SK-N-SH (cell line): Measurements from ENCODE around the gene FGG. TPM values are rescaled to one million over a fixed set of nuclear protein-coding genes. Genes with fewer than 3 reads are reported as not detected.
"Not testable (repeated sequence)": the region's sequence is repeated elsewhere in the genome, so short reads cannot be mapped to it uniquely, and the experiment has no call there.

Experiments used
- CTCF ChIA-PET: fragments of 300-600, 350-600 bp; formaldehyde crosslinking; extraction: SDS; loops from one replicate; lab custom pipeline; 2021; lab: Yijun Ruan, JAX
- POLR2A ChIA-PET: fragments of 350-600 bp; sonication (Branson Sonifier 250); formaldehyde crosslinking; extraction: SDS; loops from one replicate; lab custom pipeline; 2020; ENCODE audit warnings: antibody characterized with exemption, inconsistent platforms; lab: Yijun Ruan, JAX
- DNase-seq: peaks from one replicate; pipeline ENCODE4 v3.0.0; 2012
- H2AFZ ChIP-seq: fragments of 200-600 bp; sonication (generic); 2 replicates; pipeline ENCODE4 v1.8.1; 2016; ENCODE audit warnings: antibody characterized with exemption, mild to moderate bottlenecking, low read depth
- H3F3A ChIP-seq: fragments of 200-600 bp; sonication (generic); replicated peaks from 2 replicates; pipeline ENCODE3; 2016; ENCODE audit warnings: antibody characterized with exemption, mild to moderate bottlenecking; ENCODE audit not compliant: insufficient read depth
- H3K27ac ChIP-seq, 2 experiments: fragments of 200-500 bp in 1 of 2; fragments of 200-600 bp in 1 of 2; sonication (Bioruptor generic) in 1 of 2; sonication (generic), shearing (Covaris generic) in 1 of 2; 2 replicates each; pipeline versions ENCODE4 v1.5.1 to v1.6.1; 2014 to 2016; ENCODE audit warnings: low read depth in 2 of 2, inconsistent platforms in 1 of 2, low read length in 1 of 2, mild to moderate bottlenecking in 1 of 2, mixed read lengths in 1 of 2
- H3K27me3 ChIP-seq: fragments of 200-600 bp; sonication (generic), shearing (Covaris generic); 2 replicates; pipeline ENCODE4 v1.6.1; 2016; ENCODE audit warnings: mixed run types; ENCODE audit not compliant: insufficient read depth
- H3K36me3 ChIP-seq, 2 experiments: fragments of 200-500 bp in 1 of 2; fragments of 200-600 bp in 1 of 2; sonication (Bioruptor generic) in 1 of 2; sonication (generic) in 1 of 2; replicated peaks in 1 of 2; 2 replicates each; pipeline versions ENCODE3 to v1.5.1; 2014 to 2016; ENCODE audit warnings: low read length in 1 of 2, mild to moderate bottlenecking in 1 of 2; ENCODE audit not compliant: insufficient read depth in 2 of 2, control insufficient read depth in 1 of 2
- H3K4me1 ChIP-seq, 2 experiments: fragments of 200-500 bp in 1 of 2; fragments of 200-600 bp in 1 of 2; sonication (Bioruptor generic) in 1 of 2; sonication (generic), shearing (Covaris generic) in 1 of 2; 2 replicates each; pipeline versions ENCODE4 v1.5.1 to v1.6.1; 2014 to 2016; ENCODE audit warnings: low read depth in 1 of 2, low read length in 1 of 2, mixed run types in 1 of 2; ENCODE audit not compliant: insufficient read depth in 2 of 2, control insufficient read depth in 1 of 2
- H3K4me2 ChIP-seq: fragments of 200-600 bp; sonication (generic), shearing (Covaris generic); 2 replicates; pipeline ENCODE4 v1.6.1; 2017; ENCODE audit warnings: mixed run types
- H3K4me3 ChIP-seq, 2 experiments: fragments of 200-500 bp in 1 of 2; fragments of 200-600 bp in 1 of 2; sonication (Bioruptor generic) in 1 of 2; sonication (generic), shearing (Covaris generic) in 1 of 2; 2 replicates each; pipeline versions ENCODE4 v1.5.1 to v1.8.1; 2014 to 2016; ENCODE audit warnings: low read depth in 2 of 2, inconsistent platforms in 1 of 2, low read length in 1 of 2, mild to moderate bottlenecking in 1 of 2, mixed read lengths in 1 of 2, moderate library complexity in 1 of 2
- H3K79me2 ChIP-seq: fragments of 200-600 bp; sonication (generic); 2 replicates; pipeline ENCODE4 v1.8.1; 2017; ENCODE audit warnings: mild to moderate bottlenecking; ENCODE audit not compliant: insufficient read depth
- H3K9ac ChIP-seq: fragments of 200-600 bp; sonication (generic); 2 replicates; pipeline ENCODE4 v1.6.1; 2017; ENCODE audit warnings: mixed run types
- H3K9me2 ChIP-seq: fragments of 200-600 bp; sonication (generic); 2 replicates; pipeline ENCODE4 v1.6.1; 2017; ENCODE audit warnings: mixed run types
- H3K9me3 ChIP-seq: fragments of 200-600 bp; sonication (generic); 2 replicates; pipeline ENCODE4 v1.6.1; 2017; ENCODE audit warnings: mixed run types, mild to moderate bottlenecking, moderate library complexity
- H4K20me1 ChIP-seq: fragments of 200-600 bp; sonication (generic); 2 replicates; pipeline ENCODE4 v1.6.1; 2017; ENCODE audit warnings: mild to moderate bottlenecking, mixed run types; ENCODE audit not compliant: insufficient read depth
- CHD2 ChIP-seq: fragments of 150-350 bp; IDR thresholded peaks from 2 replicates; pipeline ENCODE4 v1.6.1; 2018; ENCODE audit warnings: low read length; ENCODE audit not compliant: partially characterized antibody
- ELF1 ChIP-seq: IDR thresholded peaks from 2 replicates; pipeline ENCODE4 v1.4.0; 2012
- FOSL2 ChIP-seq: IDR thresholded peaks from 2 replicates; pipeline ENCODE4 v1.4.0; 2012; ENCODE audit warnings: low read depth, mild to moderate bottlenecking, moderate library complexity, borderline replicate concordance
- IRF3 ChIP-seq: fragments of 150-350 bp; IDR thresholded peaks from 2 replicates; pipeline ENCODE4 v1.6.1; 2016; ENCODE audit warnings: mild to moderate bottlenecking, low read depth, low read length
- JUND ChIP-seq: IDR thresholded peaks from 2 replicates; pipeline ENCODE4 v1.4.0; 2012
- RAD21 ChIP-seq: IDR thresholded peaks from 2 replicates; pipeline ENCODE4 v1.6.1; 2012; ENCODE audit warnings: mild to moderate bottlenecking, low read length
- RFX5 ChIP-seq: IDR thresholded peaks from 2 replicates; pipeline ENCODE4 v1.6.1; 2012; ENCODE audit warnings: mild to moderate bottlenecking, improper control_type of control experiment, low read length
- TAF1 ChIP-seq: IDR thresholded peaks from 2 replicates; pipeline ENCODE4 v1.6.1; 2012; ENCODE audit warnings: low read depth, mild to moderate bottlenecking, low read length, moderate library complexity, borderline replicate concordance
- TCF12 ChIP-seq: IDR thresholded peaks from 2 replicates; pipeline ENCODE4 v1.4.0; 2012
- TEAD4 ChIP-seq: IDR thresholded peaks from 2 replicates; pipeline ENCODE4 v1.4.0; 2012; ENCODE audit warnings: mild to moderate bottlenecking, borderline replicate concordance; ENCODE audit not compliant: insufficient read depth
- USF2 ChIP-seq: fragments of 150-350 bp; IDR thresholded peaks from 2 replicates; pipeline ENCODE4 v1.6.1; 2017; ENCODE audit warnings: antibody characterized with exemption, low read length, low read depth, borderline replicate concordance
- WGBS: methylation state at CpG from one replicate; pipeline ENCODE4 v1.1.6; 2017; ENCODE audit warnings: low lambda C conversion rate; 5-methylcytosine and 5-hydroxymethylcytosine counted together
- polyA plus RNA-seq, 3 experiments: library from polyadenylated mRNA; depleted of rRNA; stranded (reverse); fragments of >200 nt; gene quantifications; 2 replicates each; pipeline ENCODE4 v1.2.3, GENCODE V29; 2012

FGG gene
- polyA plus RNA-seq, 1 of the 3 experiments (the other 2 are of a cell fraction): not detected

GRCh38 chr4:154597798-154598774, 14.4 kb downstream of the FGG start:
- H3K27me3 ChIP-seq: peaks cover 15% of the 10 kb centered on the region; the same call in 1 of the 2 replicates
- H3K9me3 ChIP-seq: no peaks in the 10 kb centered on the region
- no peaks in the 10 kb centered on the region for H3F3A ChIP-seq
- H3K9me2 ChIP-seq: no peaks in the 10 kb centered on the region
- H3K4me2 ChIP-seq: no peak overlapping the region
- H2AFZ ChIP-seq: no peak overlapping the region
- no peaks in the 10 kb centered on the region for H3K4me1 ChIP-seq
- H3K79me2 ChIP-seq: no peaks in the 10 kb centered on the region
- ChIA-PET POLR2A (no interaction called here), CTCF (interaction anchor here (0.9 to 1.0 kb wide), 2 partner anchors 21 to 46 kb away, joined by 3 to 5 read pairs; no protein-coding TSS in a partner anchor)
- TF ChIP-seq FOSL2 (no peak), TCF12 (no peak), ELF1 (no peak), RFX5 (no peak), IRF3 (no peak)
- no peak overlapping the region for H3K4me3 ChIP-seq
- no peak for DNase-seq
- H4K20me1 ChIP-seq: no peaks in the 10 kb centered on the region
- no peaks in the 10 kb centered on the region for H3K36me3 ChIP-seq
- H3K9ac ChIP-seq: no peak overlapping the region
- H3K27ac ChIP-seq: no peak overlapping the region
- 4% methylated on average over 7 of the region's 7 CpGs for WGBS

- H4K20me1 ChIP-seq, H3K36me3 ChIP-seq, H3K9me2 ChIP-seq, H3K9ac ChIP-seq, H3K79me2 ChIP-seq, H2AFZ ChIP-seq, DNase-seq, H3K9me3 ChIP-seq, H3F3A ChIP-seq, H3K27ac ChIP-seq, H3K4me3 ChIP-seq, POLR2A ChIA-PET, H3K4me2 ChIP-seq, H3K4me1 ChIP-seq: not testable (repeated sequence)
- CTCF ChIA-PET: interaction anchor here (0.9 kb wide), 1 partner anchor 45 kb away, joined by 5 read pairs; no protein-coding TSS in a partner anchor
- WGBS: 12% methylated on average over 9 of the region's 11 CpGs
- H3K27me3 ChIP-seq: peaks cover 15% of the 10 kb centered on the region; the same call in 1 of the 2 replicates
Observed at GRCh38 chr4:154597281-154597680, 15.2 kb downstream of the FGG start.

GRCh38 chr4:154595807-154596206, 16.6 kb downstream of the FGG start:
- CTCF ChIA-PET: interaction anchor here (1.0 to 2.3 kb wide), 4 partner anchors 10 to 37 kb away, joined by 3 to 6 read pairs (median 6); no protein-coding TSS in a partner anchor
- H3K9ac ChIP-seq: no peak overlapping the region
- H3K27me3 ChIP-seq: peaks cover 15% of the 10 kb centered on the region; the same call in 1 of the 2 replicates
- H3K4me2 ChIP-seq: no peak overlapping the region
- no peaks in the 10 kb centered on the region for H3K36me3 ChIP-seq
- no peak for TF ChIP-seq IRF3
- no peak for TF ChIP-seq TAF1
- TF ChIP-seq CHD2: no peak
- TF ChIP-seq JUND: no peak
- no peak for TF ChIP-seq RAD21
- no peak for TF ChIP-seq TCF12
- TF ChIP-seq TEAD4: no peak
- TF ChIP-seq USF2: no peak
- TF ChIP-seq, all 33 proteins: peak for 0
- H3K27ac ChIP-seq: no peak overlapping the region
- POLR2A ChIA-PET: no interaction called here
- H3K79me2 ChIP-seq: no peaks in the 10 kb centered on the region
- no peaks in the 10 kb centered on the region for H3K9me2 ChIP-seq
- H3K9me3 ChIP-seq: no peaks in the 10 kb centered on the region
- H4K20me1 ChIP-seq: no peaks in the 10 kb centered on the region
- H2AFZ ChIP-seq: no peak overlapping the region
- no peaks in the 10 kb centered on the region for H3F3A ChIP-seq
- no peaks in the 10 kb centered on the region for H3K4me1 ChIP-seq
- no peak for DNase-seq
- no peak overlapping the region for H3K4me3 ChIP-seq

- H3K4me2 ChIP-seq, H3K4me1 ChIP-seq, H3K79me2 ChIP-seq, H3K36me3 ChIP-seq, H3K4me3 ChIP-seq, H3F3A ChIP-seq, H3K27ac ChIP-seq, H4K20me1 ChIP-seq, POLR2A ChIA-PET, H3K9me3 ChIP-seq, DNase-seq, H3K9ac ChIP-seq, H2AFZ ChIP-seq, H3K9me2 ChIP-seq: not testable (repeated sequence)
- CTCF ChIA-PET: interaction anchor here (1.0 to 2.3 kb wide), 6 partner anchors 10 to 44 kb away, joined by 3 to 6 read pairs (median 5); partner anchors contain the start of gene PLRG1
- 24% methylated on average over 3 of the region's 3 CpGs for WGBS
- H3K27me3 ChIP-seq: peaks cover 24% of the 10 kb centered on the region
Observed at GRCh38 chr4:154594343-154594742, 18.1 kb downstream of the FGG start.
